Non-pigmented ciliary epithelial cell (primary cell): ENCODE results near the gene SIK3.
A peak's percentile ranks its signal among the peaks of the same experiment; 100 is the strongest.

Experiments
- DNase-seq: peaks from one replicate; pipeline ENCODE4 v3.0.0-alpha.2; 2010; ENCODE audit warnings: low read depth

Gene SIK3

DNA sequence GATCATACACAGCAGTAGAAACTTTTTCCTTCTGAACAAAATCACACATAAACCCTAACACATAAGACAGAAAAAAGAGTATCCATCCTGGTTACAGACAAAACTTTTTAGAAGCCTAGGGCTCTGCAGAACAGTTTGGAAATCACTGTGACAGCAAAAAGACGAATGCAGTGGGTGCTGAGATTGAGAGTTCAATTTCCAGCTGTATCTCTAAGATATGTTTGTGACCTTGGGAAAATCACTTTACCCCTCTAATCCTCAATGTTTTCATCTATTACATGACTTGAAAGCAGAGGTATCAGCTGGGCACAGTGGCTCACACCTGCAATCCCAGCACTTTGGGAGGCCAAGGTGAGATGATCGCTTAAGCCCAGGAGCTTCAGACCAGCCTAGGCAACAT is 128.5 kb downstream of the SIK3 start:
- DNase-seq = no peak

GRCh38 chr11:116964269-116964668 is 134.0 kb downstream of the SIK3 start:
- DNase-seq = no peak

DNA sequence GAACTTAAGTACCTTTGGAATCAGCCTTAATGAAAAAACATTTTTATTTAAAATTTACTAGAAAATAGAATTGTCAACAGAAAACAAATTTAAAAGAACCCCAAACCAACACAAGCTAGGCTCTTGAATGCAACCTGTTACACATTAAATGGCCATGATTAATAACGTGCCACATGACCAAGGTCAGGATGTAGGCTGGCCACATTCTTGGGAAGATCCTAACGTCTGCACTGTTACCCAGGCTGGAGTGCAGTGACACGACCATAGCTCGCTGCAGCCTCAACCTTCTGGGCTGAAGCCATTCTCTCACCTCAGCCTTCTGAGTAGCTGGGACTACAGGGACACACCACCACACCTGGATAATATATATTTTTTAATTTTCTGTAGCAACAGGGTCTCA is 134.4 kb downstream of the SIK3 start:
- DNase-seq = no peak

DNA sequence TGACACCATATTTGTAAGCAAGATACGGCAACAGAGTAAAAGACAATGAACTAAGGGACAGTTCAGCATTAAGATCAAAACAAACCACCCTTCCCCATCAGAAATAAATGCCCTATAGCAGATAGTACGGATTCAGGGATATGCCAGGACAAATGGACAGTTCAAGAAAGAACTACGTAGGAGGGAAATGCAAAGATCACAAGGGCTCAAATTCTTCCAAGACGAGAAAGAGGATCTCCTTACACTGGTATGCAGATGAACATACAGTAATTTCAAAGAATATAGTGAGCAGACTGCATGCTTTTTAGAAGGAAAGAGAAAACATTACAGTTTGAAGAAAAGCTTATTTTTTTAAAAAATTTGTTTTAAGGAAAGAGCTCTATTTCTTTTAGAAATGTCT is 136.1 kb downstream of the SIK3 start:
- no peak for DNase-seq

- DNase-seq = peak; percentile 36
Observed at GRCh38 chr11:116960930-116961329, 137.3 kb downstream of the SIK3 start.

GRCh38 chr11:116958246-116958645 is 140.0 kb downstream of the SIK3 start:
- no peak for DNase-seq

DNA sequence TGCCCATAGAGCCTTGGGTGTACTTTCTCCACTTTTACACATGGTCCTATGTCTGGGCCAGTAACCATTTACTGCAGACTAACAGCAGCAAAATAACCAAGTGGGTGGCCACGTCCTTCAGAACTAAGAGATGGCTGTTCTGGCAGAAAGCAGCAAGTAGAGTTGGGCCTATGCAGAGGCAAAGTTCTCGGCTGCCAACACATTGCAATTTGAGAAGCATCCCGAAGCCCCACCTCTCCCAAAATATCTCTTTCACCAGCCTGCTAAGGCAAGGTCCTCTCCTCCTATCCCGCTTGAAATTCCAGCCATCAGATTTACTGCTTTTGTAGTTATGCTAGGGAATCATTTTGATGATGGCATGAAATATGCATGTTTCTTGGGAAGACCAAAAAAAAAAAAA is 142.3 kb downstream of the SIK3 start:
- DNase-seq = no peak

DNA sequence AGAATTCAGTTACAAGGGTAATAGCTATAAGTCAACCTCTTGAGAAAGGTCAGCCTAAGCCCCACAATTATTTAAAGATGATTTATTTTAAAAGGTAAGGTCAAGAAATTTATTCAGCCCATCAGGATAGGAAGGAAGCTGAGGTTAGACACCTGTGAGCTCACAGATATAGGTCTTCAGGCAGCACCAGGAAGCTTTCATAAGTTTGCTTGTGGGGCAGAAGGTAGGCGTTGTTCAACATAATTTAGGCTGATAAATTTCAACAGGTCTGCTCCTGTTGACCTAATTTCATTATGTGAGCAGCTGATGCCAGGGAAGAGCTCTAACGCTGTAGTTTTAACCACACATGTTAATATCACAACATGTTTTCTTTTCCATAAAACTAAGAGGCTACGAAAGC is 142.7 kb downstream of the SIK3 start:
- DNase-seq = no peak

DNA sequence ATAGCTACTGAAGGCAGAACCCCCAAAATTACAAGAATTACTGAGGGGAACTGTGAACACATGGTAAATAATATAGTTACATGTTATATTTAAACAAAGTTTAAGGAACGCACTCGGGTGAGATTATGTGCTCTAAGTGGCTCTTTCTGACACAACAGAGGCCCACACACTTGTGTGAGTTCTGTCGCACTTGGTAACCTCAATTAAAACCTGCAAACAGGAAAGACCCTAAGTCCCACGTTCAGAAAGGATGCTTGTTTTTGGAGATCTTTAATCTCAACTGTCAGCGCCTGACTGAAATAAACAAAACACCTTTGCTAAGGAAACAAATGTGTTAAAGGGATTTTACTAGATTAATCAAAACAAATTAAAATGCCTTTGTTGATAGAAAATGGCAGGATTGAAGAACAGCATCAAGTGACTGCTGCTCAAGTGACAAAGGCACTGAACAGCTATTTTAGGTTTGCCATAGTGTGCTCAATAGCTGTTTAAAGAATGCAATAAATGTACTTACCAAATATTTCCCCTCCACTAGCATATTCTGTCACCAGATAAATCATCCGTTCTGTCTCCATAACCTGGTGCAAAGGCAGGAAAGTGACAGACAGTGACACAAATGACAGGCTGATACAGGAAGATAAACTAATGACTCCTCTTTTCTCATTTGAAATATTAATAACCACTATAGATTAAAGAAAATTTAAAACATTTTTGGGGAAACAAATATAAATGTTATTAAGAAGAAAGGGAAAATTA is 144.5 kb downstream of the SIK3 start:
- no peak for DNase-seq

- DNase-seq = no peak
Observed at GRCh38 chr11:116951762-116952161, 146.5 kb downstream of the SIK3 start.

DNA sequence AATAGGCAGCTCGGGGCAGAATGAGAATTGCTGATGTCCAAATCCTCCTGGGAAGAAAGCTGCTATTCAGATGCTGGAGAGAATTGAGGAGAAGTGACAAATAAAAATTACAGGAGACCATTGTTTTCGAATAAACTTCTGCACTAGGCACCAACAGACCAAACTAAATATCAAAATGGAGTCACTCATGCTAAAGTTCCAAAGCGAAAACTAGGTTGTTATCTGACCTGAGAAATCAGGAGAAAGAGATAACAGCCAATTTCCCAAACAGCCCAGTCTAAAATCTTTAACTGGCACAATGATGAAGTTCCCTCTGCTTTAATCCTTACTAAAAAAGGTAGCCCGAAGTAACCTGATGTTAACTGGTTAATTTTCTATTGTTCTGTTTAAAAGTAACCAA is 148.0 kb downstream of the SIK3 start:
- no peak for DNase-seq

GRCh38 chr11:116948391-116948790 is 149.8 kb downstream of the SIK3 start:
- peak; percentile 14 for DNase-seq

GRCh38 chr11:116946414-116946813 is 151.8 kb downstream of the SIK3 start:
- DNase-seq = no peak

GRCh38 chr11:116939499-116939898 is 158.7 kb downstream of the SIK3 start:
- DNase-seq = no peak

- DNase-seq = no peak
Observed at GRCh38 chr11:116938471-116939070, 159.7 kb downstream of the SIK3 start.

DNA sequence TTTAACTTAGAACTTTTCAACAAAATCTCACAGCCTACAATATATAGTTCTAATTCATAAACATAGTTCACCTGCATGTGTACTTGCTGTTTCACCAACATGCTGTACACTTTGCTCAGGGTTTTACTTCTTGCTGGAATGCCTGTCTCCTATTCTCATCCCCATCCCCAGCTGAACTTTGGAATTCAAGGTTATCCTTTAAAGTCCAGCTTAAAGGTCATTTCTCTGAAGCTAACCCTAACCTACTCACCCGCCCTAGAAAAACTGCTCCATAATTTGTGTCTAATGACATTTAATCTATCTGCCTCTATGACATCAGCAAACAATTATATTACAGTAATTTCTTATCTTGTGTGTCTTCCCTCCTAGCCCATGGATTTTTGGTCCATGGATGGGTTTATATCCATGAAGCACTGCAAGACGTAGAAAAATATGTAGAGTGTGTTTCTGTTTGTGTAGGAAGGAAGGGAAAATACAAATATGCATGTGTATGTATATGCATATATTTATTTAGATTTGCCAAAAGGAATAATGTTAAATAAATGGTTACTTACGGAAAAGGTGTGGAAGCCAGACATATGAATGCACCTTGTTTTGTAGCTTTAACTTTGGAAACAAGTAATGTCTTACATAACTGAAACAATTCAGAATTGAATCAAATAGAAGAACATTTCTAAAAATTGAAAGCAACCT is 161.3 kb downstream of the SIK3 start:
- DNase-seq = no peak

DNA sequence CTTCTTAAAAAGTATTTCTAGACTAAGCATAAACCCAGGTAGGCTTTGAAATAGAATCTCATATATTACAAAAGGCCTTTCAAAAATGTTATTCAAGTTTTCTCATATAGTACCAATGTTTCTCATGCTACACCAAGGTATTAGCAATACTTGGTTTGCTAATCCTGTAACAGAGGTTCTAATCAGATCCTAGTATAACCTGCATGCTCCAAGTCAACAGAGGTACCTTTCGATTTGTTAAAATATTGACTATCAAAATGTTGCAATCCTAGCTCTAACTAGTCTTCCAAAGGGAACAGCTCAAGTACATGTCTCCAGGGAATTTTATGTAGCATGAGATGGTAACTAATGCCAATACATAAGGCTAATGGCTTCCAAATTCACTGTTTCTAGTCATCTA is 162.7 kb downstream of the SIK3 start:
- no peak for DNase-seq

- DNase-seq = no peak
Observed at GRCh38 chr11:116935089-116935488, 163.1 kb downstream of the SIK3 start.

DNA sequence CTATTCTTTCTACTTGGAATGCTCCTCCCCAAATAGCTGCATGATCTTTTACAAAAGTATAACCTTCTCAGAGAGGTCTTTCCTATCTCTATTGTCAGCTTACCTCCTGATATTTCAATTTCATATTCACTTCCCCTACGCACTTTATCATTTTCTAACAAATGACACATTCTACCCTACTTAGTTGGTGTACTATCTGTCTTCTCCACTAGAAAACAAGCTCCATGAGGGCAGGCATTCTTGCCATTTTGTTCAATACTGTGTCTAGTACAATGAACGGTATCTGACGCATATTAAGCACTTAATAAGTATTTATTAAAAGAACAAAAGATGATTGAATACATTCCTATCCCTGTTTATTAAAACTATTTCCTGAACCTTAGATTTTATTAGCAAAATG is 164.3 kb downstream of the SIK3 start:
- no peak for DNase-seq

GRCh38 chr11:116932181-116932580 is 166.0 kb downstream of the SIK3 start:
- no peak for DNase-seq

DNA sequence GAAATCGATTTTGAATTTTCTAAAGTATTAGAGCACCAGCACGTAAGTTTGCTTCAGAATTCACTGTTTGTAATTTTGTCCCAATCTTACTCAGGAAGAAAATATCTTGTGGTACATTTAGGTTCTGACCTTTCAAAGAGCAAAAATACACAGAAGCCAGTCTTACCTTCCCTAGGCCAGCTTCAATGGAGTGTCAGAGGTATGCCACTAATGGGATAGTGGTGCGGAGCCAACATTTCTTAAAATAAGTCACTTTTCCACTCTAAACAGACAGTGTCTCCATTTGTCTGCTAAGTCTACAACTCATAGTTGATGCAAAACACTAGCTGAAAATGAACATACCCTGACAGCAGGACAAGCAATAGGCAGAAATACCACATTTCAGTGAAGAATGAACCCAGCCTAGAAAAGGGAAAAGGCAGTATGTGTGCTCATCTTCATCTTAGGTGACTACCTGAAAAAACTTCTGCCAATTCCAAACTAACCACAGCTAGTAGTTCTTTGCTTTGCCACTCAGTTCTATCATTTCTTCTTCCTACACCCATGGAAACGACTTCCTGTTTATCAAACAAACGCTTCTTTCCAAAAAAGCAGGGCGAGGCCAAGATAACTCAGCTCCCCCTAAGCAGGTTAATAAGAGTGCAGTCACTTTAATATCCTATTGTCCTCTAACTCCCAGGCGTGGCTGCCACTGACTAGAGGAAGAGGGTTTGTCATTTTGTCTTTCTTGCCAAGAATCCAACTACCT is 166.8 kb downstream of the SIK3 start:
- no peak for DNase-seq

- DNase-seq = no peak
Observed at GRCh38 chr11:116930586-116930985, 167.6 kb downstream of the SIK3 start.

- no peak for DNase-seq
Observed at GRCh38 chr11:116930177-116930576, 168.1 kb downstream of the SIK3 start.
